Type B pancreatic cell (in vitro differentiated cells): ENCODE measurements around the gene CCDC71L. TPM values are rescaled to one million over a fixed set of nuclear protein-coding genes. Genes with fewer than 3 reads are reported as not detected.
A peak's percentile ranks its signal among the peaks of the same experiment; 100 is the strongest.

ENCODE experiments used
- DNase-seq: peaks from one replicate; pipeline ENCODE4 v3.0.0; 2021; ENCODE audit warnings: mixed read lengths; ENCODE audit not compliant: unreplicated experiment; ENCODE audit errors: extremely low spot score
- H3K27ac Mint-ChIP-seq: 2 replicates; pipeline ENCODE4 v1.8.0; 2021; ENCODE audit warnings: mild to moderate bottlenecking, mixed read lengths
- H3K27me3 Mint-ChIP-seq: 2 replicates; pipeline ENCODE4 v1.8.0; 2021; ENCODE audit warnings: mixed read lengths
- H3K36me3 Mint-ChIP-seq: 2 replicates; pipeline ENCODE4 v1.8.0; 2021; ENCODE audit warnings: mixed read lengths
- H3K4me1 Mint-ChIP-seq: one replicate; pipeline ENCODE4 v1.8.0; 2021; ENCODE audit warnings: mixed read lengths; ENCODE audit not compliant: unreplicated experiment
- H3K4me3 Mint-ChIP-seq: 2 replicates; pipeline ENCODE4 v1.8.0; 2021; ENCODE audit warnings: mild to moderate bottlenecking, mixed read lengths
- H3K9me3 Mint-ChIP-seq: 2 replicates; pipeline ENCODE4 v1.8.0; 2021; ENCODE audit warnings: mixed read lengths
- total RNA-seq: library from RNA; stranded (reverse); gene quantifications from 2 replicates; pipeline ENCODE4 v1.2.1, GENCODE V29; 2021; ENCODE audit warnings: low replicate concordance
- TF ChIP-seq, protein P1 (sequence below): fragments of 200-600 bp; sonication (generic); conservative IDR thresholded peaks from 2 replicates; pipeline ENCODE4 v1.5.0; 2021; ENCODE audit warnings: antibody characterized with exemption, mild to moderate bottlenecking

The CCDC71L gene
- total RNA-seq, 1 donor from 2014 or later, result 17.9 TPM

DNA sequence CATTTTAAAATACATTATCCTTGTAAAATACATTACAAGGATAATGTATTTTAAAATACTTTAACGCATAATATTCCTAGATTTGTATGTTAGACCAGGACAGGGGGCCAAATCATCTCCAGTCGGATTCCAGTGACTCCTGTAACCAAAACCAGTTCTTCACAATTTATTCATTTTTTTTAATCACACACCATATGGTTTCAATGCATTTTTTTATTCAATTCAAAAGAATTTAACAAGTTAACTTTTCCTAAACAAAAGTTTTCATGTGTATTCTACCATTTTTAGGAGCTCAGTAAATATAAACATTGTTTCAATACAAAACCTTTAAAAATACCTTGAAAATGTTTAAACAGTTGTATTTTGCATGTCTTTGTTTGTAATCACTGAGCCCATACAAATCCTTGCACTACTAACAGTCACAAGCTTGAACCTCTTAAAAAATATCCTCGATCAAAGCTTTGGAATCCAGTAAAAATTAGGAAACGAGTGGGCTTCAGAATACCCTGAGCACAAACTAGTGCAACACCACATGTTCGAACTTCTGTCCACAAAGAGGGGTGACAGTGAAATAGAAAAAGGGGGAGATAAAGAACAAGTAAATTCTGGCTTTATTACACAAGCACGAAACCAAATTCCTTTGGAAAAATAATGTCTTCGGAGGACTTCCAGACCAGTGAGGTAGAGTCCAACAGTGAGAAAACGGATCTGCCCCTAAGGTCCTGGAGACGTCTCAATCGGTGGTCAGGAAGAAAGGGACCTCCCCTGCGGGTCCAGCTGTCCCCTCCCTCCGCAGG is 1.6 kb downstream of the CCDC71L start:
- Mint-ChIP-seq H3K9me3 (peaks cover 5% of the 10 kb centered on the region), H3K4me3 (peak overlapping the region; percentile 88), H3K27ac (peak overlapping the region; percentile 87), H3K4me1 (peaks cover 9% of the 10 kb centered on the region), H3K27me3 (peaks cover 4% of the 10 kb centered on the region), H3K36me3 (peaks cover 3% of the 10 kb centered on the region)
- DNase-seq, result no peak
- TF ChIP-seq, protein P1, sequence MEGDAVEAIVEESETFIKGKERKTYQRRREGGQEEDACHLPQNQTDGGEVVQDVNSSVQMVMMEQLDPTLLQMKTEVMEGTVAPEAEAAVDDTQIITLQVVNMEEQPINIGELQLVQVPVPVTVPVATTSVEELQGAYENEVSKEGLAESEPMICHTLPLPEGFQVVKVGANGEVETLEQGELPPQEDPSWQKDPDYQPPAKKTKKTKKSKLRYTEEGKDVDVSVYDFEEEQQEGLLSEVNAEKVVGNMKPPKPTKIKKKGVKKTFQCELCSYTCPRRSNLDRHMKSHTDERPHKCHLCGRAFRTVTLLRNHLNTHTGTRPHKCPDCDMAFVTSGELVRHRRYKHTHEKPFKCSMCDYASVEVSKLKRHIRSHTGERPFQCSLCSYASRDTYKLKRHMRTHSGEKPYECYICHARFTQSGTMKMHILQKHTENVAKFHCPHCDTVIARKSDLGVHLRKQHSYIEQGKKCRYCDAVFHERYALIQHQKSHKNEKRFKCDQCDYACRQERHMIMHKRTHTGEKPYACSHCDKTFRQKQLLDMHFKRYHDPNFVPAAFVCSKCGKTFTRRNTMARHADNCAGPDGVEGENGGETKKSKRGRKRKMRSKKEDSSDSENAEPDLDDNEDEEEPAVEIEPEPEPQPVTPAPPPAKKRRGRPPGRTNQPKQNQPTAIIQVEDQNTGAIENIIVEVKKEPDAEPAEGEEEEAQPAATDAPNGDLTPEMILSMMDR, result no peak

- TF ChIP-seq, protein P1, result no peak
- Mint-ChIP-seq H3K4me1 (peaks cover 9% of the 10 kb centered on the region), H3K27ac (peak overlapping the region; percentile 19), H3K36me3 (peaks cover 3% of the 10 kb centered on the region), H3K9me3 (peaks cover 5% of the 10 kb centered on the region), H3K4me3 (peak overlapping the region; percentile 88), H3K27me3 (peaks cover 4% of the 10 kb centered on the region)
- DNase-seq, result no peak
These were observed 2.4 kb downstream of the CCDC71L start for GRCh38 chr7:106658316-106659165.

GRCh38 chr7:106657085-106657991 is 3.6 kb downstream of the CCDC71L start:
- H3K4me1 Mint-ChIP-seq, result peaks cover 9% of the 10 kb centered on the region
- H3K36me3 Mint-ChIP-seq, result peaks cover 3% of the 10 kb centered on the region
- peaks cover 5% of the 10 kb centered on the region for H3K9me3 Mint-ChIP-seq
- no peak for DNase-seq
- H3K4me3 Mint-ChIP-seq, result peak overlapping the region; percentile 68
- H3K27ac Mint-ChIP-seq, result peak overlapping the region; percentile 29
- TF ChIP-seq, protein P1, result no peak
- peaks cover 4% of the 10 kb centered on the region for H3K27me3 Mint-ChIP-seq

- DNase-seq, result no peak
- Mint-ChIP-seq H3K4me1 (peaks cover 9% of the 10 kb centered on the region), H3K27ac (no peak overlapping the region), H3K27me3 (peaks cover 2% of the 10 kb centered on the region), H3K36me3 (peaks cover 3% of the 10 kb centered on the region), H3K4me3 (no peak overlapping the region), H3K9me3 (no peaks in the 10 kb centered on the region)
- TF ChIP-seq, protein P1, result no peak
These were observed 5.1 kb downstream of the CCDC71L start for GRCh38 chr7:106655703-106656498.
